ENCODE data around the gene PATL1. TPM values are rescaled to one million over a fixed set of nuclear protein-coding genes. Genes with fewer than 3 reads are reported as not detected.
"Not testable (repeated sequence)": the region's sequence is repeated elsewhere in the genome, so short reads cannot be mapped to it uniquely, and the experiment has no call there.

PATL1 gene
- total RNA-seq, 2 experiments from 2014 or later: 60.8 to 66.9 TPM

DNA sequence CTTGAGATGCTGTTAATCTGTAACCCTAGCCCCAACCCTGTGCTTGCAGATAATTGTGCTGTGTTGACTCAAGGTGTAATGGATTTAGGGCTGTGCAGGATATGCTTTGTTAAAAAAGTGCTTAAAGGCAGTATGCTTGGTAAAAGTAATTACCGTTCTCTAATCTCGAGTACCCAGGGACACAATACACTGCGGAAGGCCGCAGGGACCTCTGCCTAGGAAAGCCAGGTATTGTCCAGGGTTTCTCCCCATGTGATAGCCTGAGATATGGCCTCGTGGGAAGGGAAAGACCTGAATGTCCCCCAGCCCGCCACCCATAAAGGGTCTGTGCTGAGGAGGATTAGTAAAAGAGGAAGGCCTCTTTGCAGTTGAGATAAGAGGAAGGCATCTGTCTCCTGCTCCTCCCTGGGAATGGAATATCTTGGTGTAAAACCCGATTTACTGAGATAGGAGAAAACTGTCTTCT, 12.5 kb upstream of the PATL1 start:
- H3K36me3 Mint-ChIP-seq, H3K9me3 Mint-ChIP-seq, H3K4me3 Mint-ChIP-seq, H3K4me1 Mint-ChIP-seq, H3K27ac Mint-ChIP-seq, DNase-seq: not testable (repeated sequence)
- peaks cover 19% of the 10 kb centered on the region for H3K27me3 Mint-ChIP-seq

DNA sequence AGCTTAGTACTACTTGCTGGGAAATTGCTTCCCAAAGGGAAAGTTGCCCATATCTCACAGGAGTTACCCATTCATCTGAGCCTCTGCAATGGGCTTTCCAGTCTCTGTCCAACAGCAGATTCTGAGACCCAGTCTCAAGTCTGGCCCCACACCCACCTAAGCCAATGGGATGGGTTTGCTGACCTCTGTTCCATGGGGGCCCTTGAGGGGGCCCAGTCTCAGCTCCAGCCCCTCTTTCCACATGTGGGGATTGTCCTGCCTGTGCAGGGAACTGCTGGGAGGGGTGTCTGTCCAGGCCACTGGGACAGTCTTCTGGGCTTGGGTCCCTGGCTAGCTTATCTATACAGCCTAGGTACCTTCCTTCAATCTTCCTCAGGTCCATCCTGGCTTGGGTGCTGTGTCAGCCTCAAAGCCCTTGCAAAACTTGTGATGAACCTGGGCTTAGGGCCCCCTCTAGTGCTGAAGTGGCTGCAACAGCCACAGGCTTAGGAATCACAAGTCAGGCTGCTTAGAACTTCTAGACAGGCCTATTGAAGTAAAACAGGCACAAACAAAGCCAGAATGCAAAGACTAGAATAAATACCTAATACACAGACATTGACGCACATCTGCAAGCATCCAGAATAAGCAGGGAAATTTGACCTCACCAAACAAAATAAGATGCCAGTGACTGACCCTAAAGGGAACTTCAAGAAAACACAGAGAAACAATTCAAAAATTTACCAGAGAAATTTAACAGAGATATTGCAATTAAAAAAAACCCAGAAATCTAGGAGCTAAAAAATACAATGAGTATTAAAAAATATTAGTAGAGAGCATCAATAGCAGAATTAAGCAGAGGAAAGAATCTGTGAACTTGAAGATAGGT, 11.7 kb upstream of the PATL1 start:
- H3K27ac Mint-ChIP-seq: no peak overlapping the region
- H3K27me3 Mint-ChIP-seq: peaks cover 16% of the 10 kb centered on the region
- peaks cover 3% of the 10 kb centered on the region for H3K4me1 Mint-ChIP-seq
- H3K36me3 Mint-ChIP-seq: no peaks in the 10 kb centered on the region
- H3K9me3 Mint-ChIP-seq: no peaks in the 10 kb centered on the region
- no peak overlapping the region for H3K4me3 Mint-ChIP-seq
- peak; percentile 41 for DNase-seq

- H3K27ac Mint-ChIP-seq: no peak overlapping the region
- peaks cover 16% of the 10 kb centered on the region for H3K27me3 Mint-ChIP-seq
- H3K36me3 Mint-ChIP-seq: no peaks in the 10 kb centered on the region
- no peak for DNase-seq
- peaks cover 3% of the 10 kb centered on the region for H3K4me1 Mint-ChIP-seq
- H3K4me3 Mint-ChIP-seq: no peak overlapping the region
- H3K9me3 Mint-ChIP-seq: no peaks in the 10 kb centered on the region
These were observed 10.5 kb upstream of the PATL1 start for GRCh38 chr11:59679347-59679746.

- Mint-ChIP-seq H3K9me3 (no peaks in the 10 kb centered on the region), H3K27me3 (peaks cover 16% of the 10 kb centered on the region), H3K4me1 (peaks cover 3% of the 10 kb centered on the region), H3K4me3 (no peak overlapping the region), H3K36me3 (no peaks in the 10 kb centered on the region), H3K27ac (no peak overlapping the region)
- DNase-seq: no peak
These were observed 10.0 kb upstream of the PATL1 start for GRCh38 chr11:59678813-59679165.

- H3K27me3 Mint-ChIP-seq: peaks cover 13% of the 10 kb centered on the region
- H3K4me3 Mint-ChIP-seq: no peak overlapping the region
- H3K9me3 Mint-ChIP-seq: no peaks in the 10 kb centered on the region
- no peak overlapping the region for H3K27ac Mint-ChIP-seq
- no peaks in the 10 kb centered on the region for H3K36me3 Mint-ChIP-seq
- DNase-seq: no peak
- peaks cover 3% of the 10 kb centered on the region for H3K4me1 Mint-ChIP-seq
These were observed 9.4 kb upstream of the PATL1 start for GRCh38 chr11:59678118-59678812.

GRCh38 chr11:59676205-59676604, 7.4 kb upstream of the PATL1 start:
- peaks cover 6% of the 10 kb centered on the region for H3K4me1 Mint-ChIP-seq
- H3K4me3 Mint-ChIP-seq: no peak overlapping the region

GRCh38 chr11:59674291-59674690, 5.5 kb upstream of the PATL1 start:
- DNase-seq: no peak
- H3K27ac Mint-ChIP-seq: no peak overlapping the region
- no peaks in the 10 kb centered on the region for H3K27me3 Mint-ChIP-seq
- H3K36me3 Mint-ChIP-seq: peaks cover 2% of the 10 kb centered on the region
- no peaks in the 10 kb centered on the region for H3K9me3 Mint-ChIP-seq
- H3K4me1 Mint-ChIP-seq: peaks cover 13% of the 10 kb centered on the region
- H3K4me3 Mint-ChIP-seq: no peak overlapping the region

More at GRCh38 chr11:59676205-59676604, 7.4 kb upstream of the PATL1 start:
- Mint-ChIP-seq H3K9me3 (no peaks in the 10 kb centered on the region), H3K27ac (no peak overlapping the region), H3K36me3 (no peaks in the 10 kb centered on the region), H3K27me3 (peaks cover 5% of the 10 kb centered on the region)
- DNase-seq: no peak

GRCh38 chr11:59673291-59673690, 4.5 kb upstream of the PATL1 start:
- Mint-ChIP-seq H3K4me3 (no peak overlapping the region), H3K27me3 (no peaks in the 10 kb centered on the region), H3K27ac (no peak overlapping the region), H3K9me3 (no peaks in the 10 kb centered on the region), H3K4me1 (peaks cover 13% of the 10 kb centered on the region), H3K36me3 (peaks cover 2% of the 10 kb centered on the region)
- DNase-seq: no peak

- no peak overlapping the region for H3K27ac Mint-ChIP-seq
These were observed 2.6 kb upstream of the PATL1 start for GRCh38 chr11:59671471-59671870.

GRCh38 chr11:59669611-59670009, 773 bp upstream of the PATL1 start:
- H3K9me3 Mint-ChIP-seq: no peaks in the 10 kb centered on the region
- peaks cover 24% of the 10 kb centered on the region for H3K36me3 Mint-ChIP-seq
- DNase-seq: no peak
- H3K27me3 Mint-ChIP-seq: no peaks in the 10 kb centered on the region
- H3K27ac Mint-ChIP-seq: peak overlapping the region; percentile 96
- peaks cover 28% of the 10 kb centered on the region for H3K4me1 Mint-ChIP-seq
- H3K4me3 Mint-ChIP-seq: peak overlapping the region; percentile 92

More at GRCh38 chr11:59671471-59671870, 2.6 kb upstream of the PATL1 start:
- Mint-ChIP-seq H3K4me3 (no peak overlapping the region), H3K4me1 (peaks cover 30% of the 10 kb centered on the region), H3K9me3 (no peaks in the 10 kb centered on the region), H3K36me3 (peaks cover 19% of the 10 kb centered on the region), H3K27me3 (no peaks in the 10 kb centered on the region)
- no peak for DNase-seq

DNA sequence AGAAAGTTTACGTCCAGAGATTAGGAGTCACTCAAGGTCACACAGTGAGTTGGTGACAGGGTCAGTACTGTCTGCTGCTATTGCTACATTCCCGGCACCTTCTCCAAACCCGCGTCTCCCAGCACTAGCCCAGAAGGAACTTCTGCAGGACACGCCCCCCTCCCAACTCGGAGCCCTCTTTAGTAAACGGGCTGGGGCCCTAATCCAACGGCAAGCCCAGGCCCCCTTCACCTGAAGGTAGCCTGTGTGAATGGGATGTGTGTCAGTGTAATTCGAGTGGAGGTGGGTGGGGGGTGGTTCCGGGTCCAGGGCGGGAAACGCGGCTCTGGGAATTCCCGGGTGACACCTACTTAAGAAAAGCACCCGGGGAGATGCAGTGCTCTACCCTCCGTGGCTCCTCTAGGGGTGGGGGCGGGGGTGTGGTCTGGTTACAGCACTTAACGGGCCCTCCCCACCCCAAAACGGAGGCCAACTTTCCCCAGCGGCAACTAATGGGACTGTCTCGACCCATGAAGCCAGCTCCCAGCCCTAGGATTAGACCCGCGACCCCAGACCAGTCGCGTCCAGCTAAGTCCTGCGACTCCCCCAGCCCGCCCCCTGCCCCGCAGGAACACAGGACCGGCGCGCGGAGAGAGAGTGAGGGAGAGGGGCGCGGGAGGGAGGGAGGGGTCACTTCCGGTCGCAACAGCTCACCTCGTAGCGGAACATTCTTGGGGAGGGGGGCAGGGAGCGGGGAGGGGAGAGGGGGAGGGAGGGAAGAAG, 468 bp downstream of the PATL1 start:
- peak; percentile 59 for DNase-seq
- Mint-ChIP-seq H3K27ac (peak overlapping the region; percentile 94), H3K9me3 (no peaks in the 10 kb centered on the region), H3K36me3 (peaks cover 28% of the 10 kb centered on the region), H3K27me3 (no peaks in the 10 kb centered on the region), H3K4me3 (peak overlapping the region; percentile 97), H3K4me1 (peaks cover 34% of the 10 kb centered on the region)

DNA sequence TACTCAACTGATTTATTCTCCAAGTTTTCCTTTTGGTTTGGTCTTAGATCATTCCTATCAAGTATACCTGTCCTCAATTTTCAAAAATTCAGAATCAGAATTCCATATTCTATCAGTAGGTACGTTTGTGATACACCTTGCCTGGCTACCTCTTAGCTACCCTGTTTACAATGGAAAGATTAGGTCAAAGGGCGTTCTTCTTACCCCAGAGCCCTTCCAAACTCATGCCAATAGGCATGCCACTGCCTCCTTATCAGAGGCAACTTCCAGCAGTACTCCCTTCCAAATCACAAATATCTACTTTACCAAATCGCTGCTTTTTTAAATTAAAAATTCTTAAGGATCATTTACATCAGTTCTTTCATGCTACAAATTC, 1.0 kb downstream of the PATL1 start:
- peak overlapping the region; percentile 97 for H3K4me3 Mint-ChIP-seq

GRCh38 chr11:59666969-59667368, 1.9 kb downstream of the PATL1 start:
- no peak for DNase-seq
- peaks cover 40% of the 10 kb centered on the region for H3K4me1 Mint-ChIP-seq
- H3K9me3 Mint-ChIP-seq: no peaks in the 10 kb centered on the region
- H3K27ac Mint-ChIP-seq: peak overlapping the region; percentile 94
- peak overlapping the region; percentile 97 for H3K4me3 Mint-ChIP-seq
- H3K36me3 Mint-ChIP-seq: peaks cover 28% of the 10 kb centered on the region
- no peaks in the 10 kb centered on the region for H3K27me3 Mint-ChIP-seq

More for the DNA sequence above, 1.0 kb downstream of the PATL1 start:
- no peaks in the 10 kb centered on the region for H3K9me3 Mint-ChIP-seq
- H3K27ac Mint-ChIP-seq: peak overlapping the region; percentile 94
- no peaks in the 10 kb centered on the region for H3K27me3 Mint-ChIP-seq
- peaks cover 37% of the 10 kb centered on the region for H3K4me1 Mint-ChIP-seq
- no peak for DNase-seq
- peaks cover 28% of the 10 kb centered on the region for H3K36me3 Mint-ChIP-seq

GRCh38 chr11:59660621-59661020, 8.2 kb downstream of the PATL1 start:
- H3K4me3 Mint-ChIP-seq: no peak overlapping the region
- no peaks in the 10 kb centered on the region for H3K27me3 Mint-ChIP-seq
- peaks cover 20% of the 10 kb centered on the region for H3K36me3 Mint-ChIP-seq
- peaks cover 17% of the 10 kb centered on the region for H3K4me1 Mint-ChIP-seq
- no peaks in the 10 kb centered on the region for H3K9me3 Mint-ChIP-seq
- DNase-seq: no peak
- peak overlapping the region; percentile 5 for H3K27ac Mint-ChIP-seq

GRCh38 chr11:59659981-59660380, 8.9 kb downstream of the PATL1 start:
- Mint-ChIP-seq H3K4me3 (no peak overlapping the region), H3K9me3 (no peaks in the 10 kb centered on the region), H3K4me1 (peaks cover 17% of the 10 kb centered on the region), H3K36me3 (peaks cover 22% of the 10 kb centered on the region), H3K27ac (peak overlapping the region; percentile 5), H3K27me3 (no peaks in the 10 kb centered on the region)
- DNase-seq: no peak

Data from activated naive CD8-positive, alpha-beta T cell treated with anti-CD3 and anti-CD28 coated beads for 36 hours (primary cell).